ENCODE measurements around the gene EIF1.

The EIF1 gene

GRCh38 chr17:41702712-41703111 lies 14.0 kb downstream of the EIF1 start:
- no peak overlapping the region for H3K4me3 ChIP-seq (ENCODE audit: low read depth, low read length)
- DNase-seq (ENCODE audit: low read depth): no peak
- TF ChIP-seq CTCF (conservative IDR thresholded peaks at IDR 0.05; ENCODE audit: low read depth, low read length): no peak

- peak; percentile 53 for DNase-seq (ENCODE audit: low read depth)
- no peak overlapping the region for H3K4me3 ChIP-seq (ENCODE audit: low read depth, low read length)
- TF ChIP-seq CTCF (conservative IDR thresholded peaks at IDR 0.05; ENCODE audit: low read depth, low read length): no peak
These were observed 16.7 kb downstream of the EIF1 start for GRCh38 chr17:41705271-41705991.

DNA sequence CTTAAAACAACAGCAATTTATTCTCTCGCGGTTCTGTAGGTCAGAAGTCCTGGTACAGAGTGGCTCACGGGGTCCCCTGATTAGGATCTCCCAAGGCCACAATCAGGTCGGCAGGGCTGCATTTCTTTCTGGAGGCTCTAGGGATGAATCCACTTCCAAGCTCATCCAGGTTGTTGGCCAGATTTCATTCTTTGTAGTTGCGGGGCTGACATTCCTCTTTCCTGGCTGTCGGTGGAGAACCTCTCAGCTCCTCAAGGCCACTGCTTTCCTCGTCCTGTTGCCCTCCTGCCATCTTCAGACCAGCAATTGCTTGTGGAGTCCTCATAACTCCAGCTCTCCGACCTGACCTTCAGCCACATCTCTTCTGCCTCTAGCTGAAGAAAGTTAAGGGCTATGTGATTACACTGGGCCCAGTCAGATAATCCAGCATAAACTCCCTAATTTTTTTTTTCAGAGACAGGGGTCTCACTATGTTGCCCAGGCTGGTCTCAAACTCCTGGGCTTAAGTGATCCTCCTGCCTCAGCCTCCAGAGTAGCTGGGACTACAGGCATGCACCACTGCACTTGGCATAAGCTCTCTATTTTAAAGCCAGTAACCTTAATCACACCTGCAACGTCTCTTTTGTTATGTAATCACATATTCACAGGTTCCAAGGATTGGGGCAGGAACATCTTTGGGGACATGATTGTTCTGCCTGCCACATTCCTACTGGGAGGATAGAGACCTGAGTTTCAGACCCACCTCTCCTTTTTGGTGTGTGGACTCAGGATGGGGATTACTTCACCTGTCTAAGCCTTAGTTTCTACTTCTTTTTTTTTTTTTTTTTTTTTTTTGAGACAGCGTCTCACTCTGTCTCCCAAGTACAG lies 19.4 kb downstream of the EIF1 start:
- TF ChIP-seq CTCF (conservative IDR thresholded peaks at IDR 0.05; ENCODE audit: low read depth, low read length): no peak
- no peak for DNase-seq (ENCODE audit: low read depth)
- no peak overlapping the region for H3K4me3 ChIP-seq (ENCODE audit: low read depth, low read length)

- DNase-seq (ENCODE audit: low read depth): peak; percentile 63
- no peak for TF ChIP-seq CTCF (conservative IDR thresholded peaks at IDR 0.05; ENCODE audit: low read depth, low read length)
- no peak overlapping the region for H3K4me3 ChIP-seq (ENCODE audit: low read depth, low read length)
These were observed 21.9 kb downstream of the EIF1 start for GRCh38 chr17:41710472-41711090.

- TF ChIP-seq CTCF (conservative IDR thresholded peaks at IDR 0.05; ENCODE audit: low read depth, low read length): no peak
- H3K4me3 ChIP-seq (ENCODE audit: low read depth, low read length): no peak within 1 kb of the TSS
- no peak for DNase-seq (ENCODE audit: low read depth)
These were observed 23.1 kb downstream of the EIF1 start, which contains the start of gene GAST for GRCh38 chr17:41711669-41712400. GAST (plus strand) TSS chr17:41712331; CDS start chr17:41715437, 3,106 bp downstream.

- no peak overlapping the region for H3K4me3 ChIP-seq (ENCODE audit: low read depth, low read length)
- DNase-seq (ENCODE audit: low read depth): peak; percentile 58
- no peak for TF ChIP-seq CTCF (conservative IDR thresholded peaks at IDR 0.05; ENCODE audit: low read depth, low read length)
These were observed 29.0 kb downstream of the EIF1 start for GRCh38 chr17:41717408-41718286.
